Progenitor cell of endocrine pancreas (in vitro differentiated cells): ENCODE measurements around the gene THRB. TPM values are rescaled to one million over a fixed set of nuclear protein-coding genes. Genes with fewer than 3 reads are reported as not detected.

Experiments
- DNase-seq: peaks from one replicate; pipeline ENCODE4 v3.0.0; 2021; ENCODE audit warnings: low spot score; ENCODE audit not compliant: unreplicated experiment
- H3K27ac Mint-ChIP-seq: 2 replicates; pipeline ENCODE4 v1.8.0; 2021; ENCODE audit warnings: mild to moderate bottlenecking, moderate library complexity, mixed read lengths
- H3K27me3 Mint-ChIP-seq: 2 replicates; pipeline ENCODE4 v1.8.0; 2021; ENCODE audit warnings: mixed read lengths
- H3K36me3 Mint-ChIP-seq: 2 replicates; pipeline ENCODE4 v1.8.0; 2022; ENCODE audit warnings: mixed read lengths; ENCODE audit not compliant: insufficient read depth
- H3K4me1 Mint-ChIP-seq: 2 replicates; pipeline ENCODE4 v1.8.0; 2021; ENCODE audit warnings: low read depth, mixed read lengths
- H3K4me3 Mint-ChIP-seq: 2 replicates; pipeline ENCODE4 v1.8.0; 2021; ENCODE audit warnings: low read depth, mild to moderate bottlenecking, moderate library complexity, mixed read lengths
- H3K9me3 Mint-ChIP-seq: 2 replicates; pipeline ENCODE4 v1.8.0; 2021; ENCODE audit warnings: low read depth, mixed read lengths
- CTCF ChIP-seq: fragments of 200-600 bp; sonication (generic); IDR thresholded peaks from one replicate; pipeline ENCODE4 v1.5.0; 2021; ENCODE audit warnings: antibody characterized with exemption, mild to moderate bottlenecking; ENCODE audit not compliant: unreplicated experiment
- total RNA-seq: library from RNA; stranded (reverse); gene quantifications from 2 replicates; pipeline ENCODE4 v1.2.1, GENCODE V29; 2021

Gene THRB
- total RNA-seq, 1 donor from 2014 or later: 19.7 TPM

- no peak overlapping the region for H3K27ac Mint-ChIP-seq
- H3K27me3 Mint-ChIP-seq: no peaks in the 10 kb centered on the region
- H3K36me3 Mint-ChIP-seq: no peaks in the 10 kb centered on the region
- no peak for TF ChIP-seq CTCF
- no peak for DNase-seq
- no peaks in the 10 kb centered on the region for H3K9me3 Mint-ChIP-seq
- no peak overlapping the region for H3K4me3 Mint-ChIP-seq
- no peaks in the 10 kb centered on the region for H3K4me1 Mint-ChIP-seq
Observed at GRCh38 chr3:24235121-24235520, 259.5 kb downstream of the THRB start.

GRCh38 chr3:24232784-24233183 lies 261.9 kb downstream of the THRB start:
- no peaks in the 10 kb centered on the region for H3K36me3 Mint-ChIP-seq
- H3K4me1 Mint-ChIP-seq: no peaks in the 10 kb centered on the region
- no peak overlapping the region for H3K27ac Mint-ChIP-seq
- DNase-seq: no peak
- no peak for TF ChIP-seq CTCF
- no peak overlapping the region for H3K4me3 Mint-ChIP-seq
- H3K27me3 Mint-ChIP-seq: no peaks in the 10 kb centered on the region
- H3K9me3 Mint-ChIP-seq: no peaks in the 10 kb centered on the region

- no peak for DNase-seq
- no peaks in the 10 kb centered on the region for H3K9me3 Mint-ChIP-seq
- no peaks in the 10 kb centered on the region for H3K27me3 Mint-ChIP-seq
- peaks cover 2% of the 10 kb centered on the region for H3K4me1 Mint-ChIP-seq
- TF ChIP-seq CTCF: no peak
- H3K36me3 Mint-ChIP-seq: no peaks in the 10 kb centered on the region
- no peak overlapping the region for H3K27ac Mint-ChIP-seq
- H3K4me3 Mint-ChIP-seq: no peak overlapping the region
Observed at GRCh38 chr3:24229468-24230221, 265.0 kb downstream of the THRB start.

- Mint-ChIP-seq H3K27me3 (no peaks in the 10 kb centered on the region), H3K27ac (no peak overlapping the region), H3K4me3 (no peak overlapping the region), H3K36me3 (no peaks in the 10 kb centered on the region), H3K4me1 (peaks cover 2% of the 10 kb centered on the region), H3K9me3 (no peaks in the 10 kb centered on the region)
- DNase-seq: no peak
- TF ChIP-seq CTCF: no peak
Observed at GRCh38 chr3:24227635-24228034, 267.0 kb downstream of the THRB start.

- DNase-seq: no peak
- Mint-ChIP-seq H3K4me3 (no peak overlapping the region), H3K27me3 (no peaks in the 10 kb centered on the region), H3K27ac (no peak overlapping the region), H3K4me1 (peaks cover 2% of the 10 kb centered on the region), H3K9me3 (no peaks in the 10 kb centered on the region), H3K36me3 (no peaks in the 10 kb centered on the region)
- TF ChIP-seq CTCF: no peak
Observed at GRCh38 chr3:24226397-24226796, 268.3 kb downstream of the THRB start.
